ENCODE data around the gene RAD52.

RAD52 gene

DNA sequence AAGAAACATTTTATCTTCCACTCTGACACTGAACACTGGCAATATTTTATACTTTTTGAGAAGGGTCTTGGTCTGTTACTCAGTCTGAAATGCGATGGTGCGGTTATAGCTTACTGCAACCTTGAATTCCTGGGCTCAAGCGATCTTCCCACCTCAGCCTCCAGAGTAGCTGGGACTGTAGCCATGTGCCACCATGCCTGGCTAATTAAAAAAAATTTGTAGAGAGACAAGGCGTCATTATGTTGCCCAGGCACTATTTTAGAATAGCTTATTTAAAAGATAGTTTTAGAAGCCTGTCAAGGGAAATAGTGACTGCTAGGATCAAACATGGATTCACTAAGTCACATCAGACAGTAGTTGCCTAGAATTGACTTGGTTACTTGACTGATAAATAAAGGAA, 47.4 kb upstream of the RAD52 start:
- TF ChIP-seq SPI1 (IDR thresholded peaks at IDR 0.05; ENCODE audit: borderline replicate concordance, low read depth) (no peak), CTCF (IDR thresholded peaks at IDR 0.05; ENCODE audit: insufficient read depth, low read length) (no peak), GABPA (IDR thresholded peaks at IDR 0.05; ENCODE audit: low read depth) (no peak), POLR2AphosphoS5 (IDR thresholded peaks at IDR 0.05; ENCODE audit: low read depth) (no peak)
- no peak overlapping the region for H3K4me3 ChIP-seq (replicated peaks; ENCODE audit: insufficient read depth, low read length)
- no peak for DNase-seq (ENCODE audit: low read depth in 1 of 2, low spot score in 1 of 2)
- H3K27me3 ChIP-seq (ENCODE audit: insufficient read depth, poor library complexity, severe bottlenecking): no peaks in the 10 kb centered on the region
- H3K27ac ChIP-seq (replicated peaks): no peak overlapping the region

GRCh38 chr12:992647-993046, 43.2 kb upstream of the RAD52 start:
- Histone ChIP-seq H3K27ac (replicated peaks) (no peak overlapping the region), H3K27me3 (ENCODE audit: insufficient read depth, poor library complexity, severe bottlenecking) (no peaks in the 10 kb centered on the region), H3K4me3 (replicated peaks; ENCODE audit: insufficient read depth, low read length) (no peak overlapping the region)
- no peak for DNase-seq (ENCODE audit: low read depth in 1 of 2, low spot score in 1 of 2)
- no peak for TF ChIP-seq GABPA (IDR thresholded peaks at IDR 0.05; ENCODE audit: low read depth)
- TF ChIP-seq SPI1 (IDR thresholded peaks at IDR 0.05; ENCODE audit: borderline replicate concordance, low read depth): no peak
- no peak for TF ChIP-seq CTCF (IDR thresholded peaks at IDR 0.05; ENCODE audit: insufficient read depth, low read length)
- TF ChIP-seq, protein P1, sequence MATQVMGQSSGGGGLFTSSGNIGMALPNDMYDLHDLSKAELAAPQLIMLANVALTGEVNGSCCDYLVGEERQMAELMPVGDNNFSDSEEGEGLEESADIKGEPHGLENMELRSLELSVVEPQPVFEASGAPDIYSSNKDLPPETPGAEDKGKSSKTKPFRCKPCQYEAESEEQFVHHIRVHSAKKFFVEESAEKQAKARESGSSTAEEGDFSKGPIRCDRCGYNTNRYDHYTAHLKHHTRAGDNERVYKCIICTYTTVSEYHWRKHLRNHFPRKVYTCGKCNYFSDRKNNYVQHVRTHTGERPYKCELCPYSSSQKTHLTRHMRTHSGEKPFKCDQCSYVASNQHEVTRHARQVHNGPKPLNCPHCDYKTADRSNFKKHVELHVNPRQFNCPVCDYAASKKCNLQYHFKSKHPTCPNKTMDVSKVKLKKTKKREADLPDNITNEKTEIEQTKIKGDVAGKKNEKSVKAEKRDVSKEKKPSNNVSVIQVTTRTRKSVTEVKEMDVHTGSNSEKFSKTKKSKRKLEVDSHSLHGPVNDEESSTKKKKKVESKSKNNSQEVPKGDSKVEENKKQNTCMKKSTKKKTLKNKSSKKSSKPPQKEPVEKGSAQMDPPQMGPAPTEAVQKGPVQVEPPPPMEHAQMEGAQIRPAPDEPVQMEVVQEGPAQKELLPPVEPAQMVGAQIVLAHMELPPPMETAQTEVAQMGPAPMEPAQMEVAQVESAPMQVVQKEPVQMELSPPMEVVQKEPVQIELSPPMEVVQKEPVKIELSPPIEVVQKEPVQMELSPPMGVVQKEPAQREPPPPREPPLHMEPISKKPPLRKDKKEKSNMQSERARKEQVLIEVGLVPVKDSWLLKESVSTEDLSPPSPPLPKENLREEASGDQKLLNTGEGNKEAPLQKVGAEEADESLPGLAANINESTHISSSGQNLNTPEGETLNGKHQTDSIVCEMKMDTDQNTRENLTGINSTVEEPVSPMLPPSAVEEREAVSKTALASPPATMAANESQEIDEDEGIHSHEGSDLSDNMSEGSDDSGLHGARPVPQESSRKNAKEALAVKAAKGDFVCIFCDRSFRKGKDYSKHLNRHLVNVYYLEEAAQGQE (IDR thresholded peaks at IDR 0.05; ENCODE audit: insufficient replicate concordance, low read depth): no peak
- no peak for TF ChIP-seq POLR2AphosphoS5 (IDR thresholded peaks at IDR 0.05; ENCODE audit: low read depth)

- peak overlapping the region; percentile 95 for H3K27ac ChIP-seq (replicated peaks)
- H3K4me3 ChIP-seq (replicated peaks; ENCODE audit: insufficient read depth, low read length): peak overlapping the region; percentile 69
- no peak for TF ChIP-seq GABPA (IDR thresholded peaks at IDR 0.05; ENCODE audit: low read depth)
- no peak for TF ChIP-seq POLR2AphosphoS5 (IDR thresholded peaks at IDR 0.05; ENCODE audit: low read depth)
- TF ChIP-seq CTCF (IDR thresholded peaks at IDR 0.05; ENCODE audit: insufficient read depth, low read length): no peak
- no peak for TF ChIP-seq SPI1 (IDR thresholded peaks at IDR 0.05; ENCODE audit: borderline replicate concordance, low read depth)
- TF ChIP-seq, protein P1 (IDR thresholded peaks at IDR 0.05; ENCODE audit: insufficient replicate concordance, low read depth): no peak
- H3K27me3 ChIP-seq (ENCODE audit: insufficient read depth, poor library complexity, severe bottlenecking): no peaks in the 10 kb centered on the region
- DNase-seq (ENCODE audit: low read depth in 1 of 2, low spot score in 1 of 2): peak in 1 of 2 experiments; percentile 56
These were observed 42.1 kb upstream of the RAD52 start for GRCh38 chr12:991350-992333.

Data from HL-60 (cell line).